ENCODE data around the gene CLK3. TPM values are rescaled to one million over a fixed set of nuclear protein-coding genes. Genes with fewer than 3 reads are reported as not detected.

The CLK3 gene
- total and polyA plus RNA-seq, 10 of the 15 experiments (the other 5 are each of a cell fraction or from before 2014, with no cell fraction given), result 3.3 to 169 (median 66.2) TPM

DNA sequence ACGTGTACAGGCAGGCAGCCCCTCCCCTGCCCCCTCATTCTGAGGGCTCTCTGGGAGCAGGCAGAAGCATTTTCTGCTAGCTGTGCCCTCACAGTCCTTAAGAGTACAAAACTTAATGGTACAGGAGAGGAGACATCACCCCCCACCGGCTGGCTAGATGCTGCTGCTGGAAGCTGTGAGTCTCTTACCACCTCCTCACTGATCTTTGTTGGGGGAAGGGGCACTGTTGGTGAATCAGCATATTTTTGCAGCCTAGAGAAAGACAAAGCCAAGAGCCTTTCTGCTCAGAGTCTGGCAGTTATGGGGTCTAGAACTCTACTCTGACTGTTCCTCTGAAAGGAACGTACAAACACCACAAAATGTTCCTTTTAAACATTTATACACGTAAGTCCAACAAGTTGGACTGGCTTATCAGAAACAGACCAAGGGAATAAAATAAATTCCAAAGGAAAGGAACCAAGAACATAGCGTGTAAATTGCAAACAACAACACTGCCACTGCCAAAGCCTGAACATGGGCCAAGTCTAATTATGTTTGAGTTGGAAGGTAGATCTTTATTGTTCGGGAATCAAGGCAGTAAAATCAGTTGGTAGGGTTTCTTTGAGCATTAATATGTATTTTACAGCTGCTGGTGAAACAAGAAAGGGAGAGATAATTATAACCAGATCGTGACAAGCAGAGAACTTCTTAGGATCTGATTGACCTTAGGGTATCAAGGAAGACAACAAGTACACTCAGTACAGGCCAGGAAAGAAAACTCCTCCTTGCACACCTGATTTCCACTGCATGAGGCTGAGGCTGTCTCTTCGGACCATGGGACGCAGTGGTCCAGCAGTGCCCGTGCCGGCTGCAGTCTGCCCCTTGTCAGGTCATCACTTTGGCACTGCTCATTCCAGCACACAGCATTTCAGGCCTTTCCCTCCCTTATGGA, 27.4 kb downstream of the CLK3 start (continued):
- TF ChIP-seq, protein P1, sequence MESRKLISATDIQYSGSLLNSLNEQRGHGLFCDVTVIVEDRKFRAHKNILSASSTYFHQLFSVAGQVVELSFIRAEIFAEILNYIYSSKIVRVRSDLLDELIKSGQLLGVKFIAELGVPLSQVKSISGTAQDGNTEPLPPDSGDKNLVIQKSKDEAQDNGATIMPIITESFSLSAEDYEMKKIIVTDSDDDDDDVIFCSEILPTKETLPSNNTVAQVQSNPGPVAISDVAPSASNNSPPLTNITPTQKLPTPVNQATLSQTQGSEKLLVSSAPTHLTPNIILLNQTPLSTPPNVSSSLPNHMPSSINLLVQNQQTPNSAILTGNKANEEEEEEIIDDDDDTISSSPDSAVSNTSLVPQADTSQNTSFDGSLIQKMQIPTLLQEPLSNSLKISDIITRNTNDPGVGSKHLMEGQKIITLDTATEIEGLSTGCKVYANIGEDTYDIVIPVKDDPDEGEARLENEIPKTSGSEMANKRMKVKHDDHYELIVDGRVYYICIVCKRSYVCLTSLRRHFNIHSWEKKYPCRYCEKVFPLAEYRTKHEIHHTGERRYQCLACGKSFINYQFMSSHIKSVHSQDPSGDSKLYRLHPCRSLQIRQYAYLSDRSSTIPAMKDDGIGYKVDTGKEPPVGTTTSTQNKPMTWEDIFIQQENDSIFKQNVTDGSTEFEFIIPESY (IDR thresholded peaks at IDR 0.05), result no peak
- no peak for TF ChIP-seq MEF2A (IDR thresholded peaks at IDR 0.05; ENCODE audit: insufficient read depth, low read depth, low read length)

DNA sequence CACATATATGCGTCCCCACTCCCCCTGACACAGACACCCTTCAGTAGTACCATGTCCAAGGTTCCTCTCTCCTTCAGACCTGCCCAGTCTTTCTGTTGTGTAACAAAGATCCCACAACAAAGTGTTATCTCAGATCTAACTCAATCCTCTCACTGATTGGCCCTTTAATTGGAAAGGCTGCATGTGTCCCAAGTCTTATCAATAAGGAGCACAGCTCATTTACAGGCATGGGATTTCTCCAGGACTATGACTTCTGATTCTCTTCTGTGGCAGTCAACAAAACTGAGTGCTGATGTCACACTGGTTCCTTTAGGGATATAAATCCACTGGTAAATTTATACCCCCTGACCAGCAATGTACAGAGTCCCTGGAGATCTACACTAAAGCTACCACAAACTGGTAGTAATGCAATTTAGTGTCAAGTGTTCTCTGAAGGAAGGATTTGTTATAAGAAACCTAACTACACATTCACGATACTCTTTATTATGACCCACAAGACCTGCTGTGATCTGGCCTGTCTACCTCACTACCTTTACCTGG, 28.1 kb downstream of the CLK3 start:
- Histone ChIP-seq H3K4me2 (ENCODE audit: control insufficient read depth, insufficient read depth) (no peak overlapping the region), H2AFZ (ENCODE audit: control insufficient read depth, low read depth, low read length) (no peak overlapping the region), H3K9me3 (replicated peaks; ENCODE audit: control insufficient read depth, insufficient read depth, low read length) (no peaks in the 10 kb centered on the region), H3K79me2 (ENCODE audit: control insufficient read depth, insufficient read depth, low read length) (no peaks in the 10 kb centered on the region), H4K20me1 (ENCODE audit: control insufficient read depth, insufficient read depth) (no peaks in the 10 kb centered on the region; the same call in 1 of the 2 replicates), H3K27ac (ENCODE audit: control insufficient read depth, insufficient read depth) (no peak overlapping the region), H3K4me3 (no peak overlapping the region), H3K36me3 (ENCODE audit: control insufficient read depth in 2 of 2, insufficient read depth in 2 of 2, low read length in 1 of 2) (peaks cover 4 to 24% of the 10 kb centered on the region in 2 experiments), H3K27me3 (replicated peaks in 1 of 2; ENCODE audit: control insufficient read depth in 2 of 2, insufficient read depth in 2 of 2, low read length in 1 of 2) (no peaks in the 10 kb centered on the region), H3K4me1 (ENCODE audit: control insufficient read depth, insufficient read depth, low read length) (no peaks in the 10 kb centered on the region), H3K9ac (ENCODE audit: control insufficient read depth, insufficient read depth, low read length) (no peak overlapping the region)
- ChIA-PET CTCF (interaction anchor here (4.8 to 18.9 kb wide), 2 partner anchors 11 to 124 kb away, joined by 28 to 380 read pairs; no protein-coding TSS in a partner anchor), SMC1A (ENCODE audit: uncharacterized antibody, unreplicated experiment) (no interaction called here), RAD21 (ENCODE audit: unreplicated experiment) (no interaction called here), POLR2A (no interaction called here)
- ATAC-seq, result no peak
- no peak for DNase-seq (ENCODE audit: low read depth, low spot score)
- intact Hi-C loops (cut with micrococcal nuclease; ENCODE audit: unreplicated experiment), result no loop called here
- TF ChIP-seq RUNX3 (IDR thresholded peaks at IDR 0.05; ENCODE audit: low read length) (no peak), HCFC1 (IDR thresholded peaks at IDR 0.05; ENCODE audit: low read length) (no peak), RB1 (IDR thresholded peaks at IDR 0.05; ENCODE audit: borderline replicate concordance) (no peak), KLF5 (IDR thresholded peaks at IDR 0.05; ENCODE audit: partially characterized antibody) (no peak), EP300 (IDR thresholded peaks at IDR 0.05; ENCODE audit: borderline replicate concordance in 1 of 2, control insufficient read depth in 1 of 2, low read depth in 2 of 2, low read length in 2 of 2) (no peak), CHD4 (IDR thresholded peaks at IDR 0.05) (no peak), TARDBP (IDR thresholded peaks at IDR 0.05; ENCODE audit: borderline replicate concordance) (no peak), MTA3 (IDR thresholded peaks at IDR 0.05; ENCODE audit: borderline replicate concordance, low read length) (no peak)
- TF ChIP-seq, protein P2, sequence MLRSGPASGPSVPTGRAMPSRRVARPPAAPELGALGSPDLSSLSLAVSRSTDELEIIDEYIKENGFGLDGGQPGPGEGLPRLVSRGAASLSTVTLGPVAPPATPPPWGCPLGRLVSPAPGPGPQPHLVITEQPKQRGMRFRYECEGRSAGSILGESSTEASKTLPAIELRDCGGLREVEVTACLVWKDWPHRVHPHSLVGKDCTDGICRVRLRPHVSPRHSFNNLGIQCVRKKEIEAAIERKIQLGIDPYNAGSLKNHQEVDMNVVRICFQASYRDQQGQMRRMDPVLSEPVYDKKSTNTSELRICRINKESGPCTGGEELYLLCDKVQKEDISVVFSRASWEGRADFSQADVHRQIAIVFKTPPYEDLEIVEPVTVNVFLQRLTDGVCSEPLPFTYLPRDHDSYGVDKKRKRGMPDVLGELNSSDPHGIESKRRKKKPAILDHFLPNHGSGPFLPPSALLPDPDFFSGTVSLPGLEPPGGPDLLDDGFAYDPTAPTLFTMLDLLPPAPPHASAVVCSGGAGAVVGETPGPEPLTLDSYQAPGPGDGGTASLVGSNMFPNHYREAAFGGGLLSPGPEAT (IDR thresholded peaks at IDR 0.05; ENCODE audit: low read depth), result no peak
- no peak for FAIRE-seq
- BruUV-seq (replicated peaks), result no TSS peak
- in situ Hi-C loops (cut with MboI), result no loop called here
- 98% methylated on average over 2 of the region's 2 CpGs for WGBS (ENCODE audit: insufficient coverage, insufficient replicate concordance, low lambda C conversion rate, missing lambda C conversion rate)
